Transverse colon (tissue), 4 donors: ENCODE data around the gene ROBO1. TPM values are rescaled to one million over a fixed set of nuclear protein-coding genes. Genes with fewer than 3 reads are reported as not detected.
A peak's percentile ranks its signal among the peaks of the same experiment; 100 is the strongest.

Experiments
- DNase-seq: peaks from one replicate; pipeline ENCODE4 v3.0.0-alpha.2; 2019
- H3K27ac ChIP-seq, 4 donors: fragments of 200-600 bp; sonication (generic); 2 replicates each; pipeline ENCODE4 v1.5.1; 2016 to 2018; ENCODE audit warnings: inconsistent platforms in 4 of 4
- H3K27me3 ChIP-seq: fragments of 200-600 bp; sonication (generic); 2 replicates; pipeline ENCODE4 v1.5.1; 2017; ENCODE audit warnings: inconsistent platforms
- H3K36me3 ChIP-seq, 4 donors: fragments of 200-600 bp; sonication (generic); 2 replicates each; pipeline ENCODE4 v1.5.1; 2017 to 2019; ENCODE audit warnings: inconsistent platforms in 4 of 4
- H3K4me1 ChIP-seq, 4 donors: fragments of 200-600 bp; sonication (generic); 2 replicates each; pipeline ENCODE4 v1.5.1; 2017 to 2020; ENCODE audit warnings: inconsistent platforms in 4 of 4
- H3K4me3 ChIP-seq, 4 donors: fragments of 200-600 bp; sonication (generic); 1 replicate in 1 of 4; 2 replicates in 3 of 4; pipeline versions ENCODE4 v1.5.1 to v1.6.1; 2017 to 2019; ENCODE audit warnings: inconsistent platforms in 4 of 4
- H3K9me3 ChIP-seq, 2 donors: fragments of 200-600 bp; sonication (generic); 2 replicates each; pipeline ENCODE4 v1.5.1; 2017 to 2019; ENCODE audit warnings: inconsistent platforms in 2 of 2
- CTCF ChIP-seq, 5 experiments: fragments of 200-600 bp in 3 of 5; fragments of 450-650 bp in 2 of 5; sonication (generic) in 3 of 5; IDR thresholded peaks; 1 replicate in 2 of 5; 2 replicates in 3 of 5; pipeline ENCODE4 v1.5.1; 2016 to 2017; ENCODE audit warnings: antibody characterized with exemption in 5 of 5, inconsistent platforms in 3 of 5, mild to moderate bottlenecking in 2 of 5, moderate library complexity in 1 of 5
- EP300 ChIP-seq: sonication (generic); formaldehyde crosslinking; IDR thresholded peaks from one replicate; pipeline ENCODE4 v1.6.1; 2017; ENCODE audit warnings: antibody characterized with exemption, low read depth
- POLR2A ChIP-seq: fragments of 450-650 bp; IDR thresholded peaks from one replicate; pipeline ENCODE4 v1.6.1; 2016; ENCODE audit warnings: antibody characterized with exemption, mild to moderate bottlenecking, moderate library complexity
- POLR2AphosphoS5 ChIP-seq, 3 donors: sonication (generic); formaldehyde crosslinking; IDR thresholded peaks; one replicate each; pipeline ENCODE4 v1.6.1; 2016; ENCODE audit warnings: antibody characterized with exemption in 3 of 3
- WGBS, 2 donors: methylation state at CpG; one replicate each; pipeline ENCODE4 v1.1.5; 2018; ENCODE audit warnings: low coverage in 1 of 2; 5-methylcytosine and 5-hydroxymethylcytosine counted together
- in situ Hi-C, 4 donors: fragments of 200-750 bp; cut with MboI; loops; one replicate each; pipeline versions ENCODE4 v1.15.0 to v1.15.1; 2017; ENCODE audit warnings: low sequenced_read_pairs in 3 of 4, low pct_ligation_motif_present in 1 of 4, low pct_unique_long_range_greater_than_20kb in 1 of 4
- intact Hi-C: fragments of 100-400 bp; cut with DNase I; formaldehyde crosslinking; loops from one replicate; pipeline ENCODE4 v1.15.1; 2023; ENCODE audit warnings: low total_unique reads
- total RNA-seq, 4 donors: library from RNA; depleted of rRNA; stranded (reverse); fragments of >200 nt; gene quantifications; one replicate each; pipeline ENCODE4 v1.1.0, GENCODE V29; 2016

Gene ROBO1
- total RNA-seq, 4 donors from 2014 or later = 7.6 to 68.7 (median 9.1) TPM

GRCh38 chr3:78745847-78746246 is 1022.0 kb downstream of the ROBO1 start:
- no peaks in the 10 kb centered on the region for H3K4me1 ChIP-seq
- intact Hi-C loops = no loop called here
- no peak for TF ChIP-seq POLR2A
- TF ChIP-seq EP300 = no peak
- TF ChIP-seq POLR2AphosphoS5 (IDR thresholded peaks at IDR 0.05) = no peak
- no peak for TF ChIP-seq CTCF (IDR thresholded peaks at IDR 0.05)
- H3K27ac ChIP-seq = no peak overlapping the region
- no peak for DNase-seq
- in situ Hi-C loops = no loop called here
- no peaks in the 10 kb centered on the region for H3K27me3 ChIP-seq
- H3K36me3 ChIP-seq = no peaks in the 10 kb centered on the region
- no peak overlapping the region for H3K4me3 ChIP-seq
- WGBS, 2 donors = 76 to 77% methylated on average over 5 of the region's 5 CpGs
- no peaks in the 10 kb centered on the region for H3K9me3 ChIP-seq

- in situ Hi-C loops (no loop called here), intact Hi-C loops (no loop called here)
- 60 to 70% methylated on average over 1 of the region's 1 CpG for WGBS, 2 donors
- H3K27ac ChIP-seq = no peak overlapping the region
- H3K36me3 ChIP-seq = no peaks in the 10 kb centered on the region
- no peak overlapping the region for H3K4me3 ChIP-seq
- H3K4me1 ChIP-seq = no peaks in the 10 kb centered on the region
- no peak for TF ChIP-seq POLR2AphosphoS5 (IDR thresholded peaks at IDR 0.05)
- DNase-seq = no peak
- no peaks in the 10 kb centered on the region for H3K27me3 ChIP-seq
- no peaks in the 10 kb centered on the region for H3K9me3 ChIP-seq
Observed at GRCh38 chr3:78742491-78742890, 1025.3 kb downstream of the ROBO1 start.

GRCh38 chr3:78742041-78742440 is 1025.8 kb downstream of the ROBO1 start:
- Histone ChIP-seq H3K4me3 (no peak overlapping the region), H3K36me3 (no peaks in the 10 kb centered on the region), H3K27ac (no peak overlapping the region), H3K27me3 (no peaks in the 10 kb centered on the region), H3K4me1 (no peaks in the 10 kb centered on the region), H3K9me3 (no peaks in the 10 kb centered on the region)
- intact Hi-C loops = no loop called here
- no peak for DNase-seq
- in situ Hi-C loops = no loop called here
- WGBS, 2 donors = 52 to 57% methylated on average over 2 of the region's 2 CpGs
- no peak for TF ChIP-seq POLR2AphosphoS5 (IDR thresholded peaks at IDR 0.05)
- TF ChIP-seq POLR2A = no peak
- TF ChIP-seq CTCF (IDR thresholded peaks at IDR 0.05) = no peak
- TF ChIP-seq EP300 = no peak

- no peaks in the 10 kb centered on the region for H3K27me3 ChIP-seq
- DNase-seq = no peak
- no peaks in the 10 kb centered on the region for H3K36me3 ChIP-seq
- no peak for TF ChIP-seq EP300
- peak; percentile 32 to 54 (median 43) for TF ChIP-seq CTCF (IDR thresholded peaks at IDR 0.05)
- TF ChIP-seq POLR2A = no peak
- no peak for TF ChIP-seq POLR2AphosphoS5 (IDR thresholded peaks at IDR 0.05)
- in situ Hi-C loops = no loop called here
- no peak overlapping the region for H3K4me3 ChIP-seq
- intact Hi-C loops = no loop called here
- WGBS, 2 donors = 88% methylated on average over 1 of the region's 1 CpG
- no peaks in the 10 kb centered on the region for H3K4me1 ChIP-seq
- no peak overlapping the region for H3K27ac ChIP-seq
- H3K9me3 ChIP-seq = no peaks in the 10 kb centered on the region
Observed at GRCh38 chr3:78741066-78741645, 1026.6 kb downstream of the ROBO1 start.

- 86 to 88% methylated on average over 2 of the region's 2 CpGs for WGBS, 2 donors
- H3K36me3 ChIP-seq = no peaks in the 10 kb centered on the region
- intact Hi-C loops (no loop called here), in situ Hi-C loops (no loop called here)
- H3K27me3 ChIP-seq = no peaks in the 10 kb centered on the region
- DNase-seq = no peak
- TF ChIP-seq POLR2AphosphoS5 (IDR thresholded peaks at IDR 0.05) (no peak), POLR2A (no peak), CTCF (IDR thresholded peaks at IDR 0.05) (no peak), EP300 (no peak)
- H3K4me1 ChIP-seq = no peaks in the 10 kb centered on the region
- H3K9me3 ChIP-seq = no peaks in the 10 kb centered on the region
- no peak overlapping the region for H3K27ac ChIP-seq
- no peak overlapping the region for H3K4me3 ChIP-seq
Observed at GRCh38 chr3:78738833-78739232, 1029.0 kb downstream of the ROBO1 start.
